GM18873 (cell line): ENCODE data around the gene C3orf33.
A peak's percentile ranks its signal among the peaks of the same experiment; 100 is the strongest.

Experiments
- ATAC-seq: cut with Tn5 transposase; IDR thresholded peaks from one replicate; pipeline ENCODE4 v1.9.1; 2021; ENCODE audit warnings: mild to moderate bottlenecking, moderate library complexity, moderate number of reproducible peaks; ENCODE audit not compliant: unreplicated experiment, low FRiP score

The C3orf33 gene

GRCh38 chr3:155744010-155744625 is 62.0 kb downstream of the C3orf33 start:
- peak; percentile 23 for ATAC-seq

GRCh38 chr3:155743606-155744005 is 62.5 kb downstream of the C3orf33 start:
- no peak for ATAC-seq

- no peak for ATAC-seq
Measured at GRCh38 chr3:155742349-155742965, 63.6 kb downstream of the C3orf33 start.

- ATAC-seq, result no peak
Measured at GRCh38 chr3:155741603-155742002, 64.5 kb downstream of the C3orf33 start.

- no peak for ATAC-seq
Measured at GRCh38 chr3:155741101-155741500, 65.0 kb downstream of the C3orf33 start.

- no peak for ATAC-seq
Measured at GRCh38 chr3:155739154-155739553, 66.9 kb downstream of the C3orf33 start.

GRCh38 chr3:155738580-155739076 is 67.5 kb downstream of the C3orf33 start:
- no peak for ATAC-seq

DNA sequence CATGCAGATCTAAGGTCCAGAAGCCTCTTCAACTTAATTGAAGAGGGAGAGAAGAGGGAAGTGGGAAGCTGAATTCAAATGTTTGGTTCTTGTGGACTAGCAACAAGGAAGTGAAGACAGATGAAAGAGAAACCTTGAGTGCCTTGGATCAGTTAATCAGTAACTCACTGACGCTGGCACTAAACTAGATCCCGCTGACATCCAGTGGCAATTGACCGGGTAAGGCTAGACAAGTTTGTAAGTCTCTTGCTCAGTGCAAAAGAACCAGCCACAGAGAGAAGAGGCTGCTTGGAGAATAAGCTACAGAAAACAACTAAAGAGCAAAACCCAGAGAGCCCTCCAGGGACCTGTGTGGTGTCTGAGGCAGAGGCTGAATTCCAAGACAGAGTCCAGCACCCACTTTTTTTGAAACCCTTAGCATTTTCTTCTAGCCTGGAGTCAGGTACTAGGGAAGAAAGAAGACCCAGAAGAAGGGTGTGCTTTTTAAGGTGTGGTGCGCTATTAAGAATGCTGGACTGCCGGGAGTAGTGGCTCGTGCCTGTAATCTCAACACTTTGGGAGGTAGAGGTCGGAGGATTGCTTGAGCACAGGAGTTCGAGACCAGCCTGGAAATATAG is 68.1 kb downstream of the C3orf33 start:
- ATAC-seq, result peak; percentile 99

- ATAC-seq, result no peak
Measured at GRCh38 chr3:155736381-155736780, 69.7 kb downstream of the C3orf33 start.

DNA sequence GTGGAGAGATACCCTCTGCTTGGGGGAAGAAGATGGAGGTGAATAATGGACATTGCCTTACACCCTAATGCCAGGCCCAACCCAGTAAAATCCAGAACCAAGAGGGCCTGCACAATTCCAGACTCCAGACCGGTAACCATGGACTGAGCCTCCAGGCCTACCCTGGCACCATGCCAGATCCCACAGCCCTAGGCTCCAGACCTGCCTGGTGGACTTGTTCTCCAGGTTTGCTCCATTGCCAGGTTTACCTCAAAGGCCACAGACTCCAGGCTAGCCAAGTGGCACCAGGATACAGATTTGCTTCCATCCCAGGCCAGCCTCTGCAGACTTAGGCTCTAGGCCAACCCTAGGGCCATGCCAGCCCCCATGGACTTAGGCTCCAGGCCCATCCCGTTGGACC is 75.2 kb downstream of the C3orf33 start:
- ATAC-seq, result no peak

- no peak for ATAC-seq
Measured at GRCh38 chr3:155727836-155728235, 78.2 kb downstream of the C3orf33 start.

DNA sequence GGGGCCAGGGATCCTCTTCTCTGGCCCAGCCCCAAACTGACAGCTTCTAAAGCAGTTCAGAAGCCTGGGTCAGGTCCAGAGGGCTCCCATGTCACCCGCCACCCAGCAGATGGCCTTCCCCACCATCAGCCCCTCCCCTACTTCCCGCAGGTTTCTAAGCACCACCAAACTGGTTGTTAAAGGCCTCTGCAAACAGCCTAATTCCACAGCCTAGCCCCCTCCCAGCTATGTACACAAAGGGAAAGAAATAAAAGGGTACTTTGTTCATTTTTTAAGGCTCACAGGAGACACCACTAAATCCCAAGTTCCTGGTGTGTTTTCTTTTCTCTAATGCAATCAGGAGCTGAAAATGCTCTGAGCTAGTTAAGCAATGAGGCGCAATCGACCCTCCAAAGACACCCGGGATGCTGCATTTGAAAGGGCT is 91.8 kb downstream of the C3orf33 start:
- no peak for ATAC-seq
